H1 (cell line): ENCODE data around the gene REC8. TPM values are rescaled to one million over a fixed set of nuclear protein-coding genes. Genes with fewer than 3 reads are reported as not detected.

Experiments
- CBX8 ChIP-seq: fragments of 300-800, 300-1000 bp; sonication (generic); IDR thresholded peaks from 2 replicates; pipeline ENCODE4 v1.7.1; 2016; ENCODE audit warnings: low read depth, low read length, borderline replicate concordance
- CREB1 ChIP-seq: IDR thresholded peaks from 2 replicates; pipeline ENCODE4 v1.6.1; 2012; ENCODE audit warnings: inconsistent platforms
- EGR1 ChIP-seq: IDR thresholded peaks from 2 replicates; pipeline ENCODE4 v1.6.1; 2011; ENCODE audit warnings: low read depth, low read length, borderline replicate concordance
- GTF2F1 ChIP-seq: IDR thresholded peaks from 2 replicates; pipeline ENCODE4 v1.6.1; 2012; ENCODE audit warnings: low read depth, low read length, improper control_type of control experiment, borderline replicate concordance
- HDAC6 ChIP-seq: IDR thresholded peaks from one replicate; pipeline ENCODE4 v1.7.1; 2012; ENCODE audit warnings: low read depth, mild to moderate bottlenecking, inconsistent platforms, low read length, moderate library complexity
- JUND ChIP-seq: IDR thresholded peaks from 2 replicates; pipeline ENCODE4 v1.6.1; 2011; ENCODE audit warnings: mild to moderate bottlenecking, improper control_type of control experiment, low read length
- KDM4A ChIP-seq: IDR thresholded peaks from one replicate; pipeline ENCODE4 v1.7.1; 2012; ENCODE audit warnings: low read depth, mild to moderate bottlenecking, moderate library complexity, low read length, inconsistent platforms; ENCODE audit not compliant: severe bottlenecking
- MAFK ChIP-seq: IDR thresholded peaks from 2 replicates; pipeline ENCODE4 v1.6.1; 2012; ENCODE audit warnings: low read depth, mild to moderate bottlenecking, improper control_type of control experiment, low read length
- NANOG ChIP-seq: IDR thresholded peaks from 2 replicates; pipeline ENCODE4 v1.6.1; 2011; ENCODE audit warnings: low read length, low read depth, mild to moderate bottlenecking, inconsistent platforms; ENCODE audit not compliant: insufficient read depth, poor library complexity, severe bottlenecking
- RBBP5 ChIP-seq: IDR thresholded peaks from 2 replicates; pipeline ENCODE4 v1.7.1; 2012; ENCODE audit warnings: low read depth, mild to moderate bottlenecking, inconsistent platforms, low read length, moderate library complexity, borderline replicate concordance
- RFX5 ChIP-seq: IDR thresholded peaks from 2 replicates; pipeline ENCODE4 v1.6.1; 2011; ENCODE audit warnings: low read depth, low read length, improper control_type of control experiment, borderline replicate concordance
- SIRT6 ChIP-seq: IDR thresholded peaks from one replicate; pipeline ENCODE4 v1.7.1; 2012; ENCODE audit warnings: low read length, inconsistent platforms
- SP1 ChIP-seq: IDR thresholded peaks from 2 replicates; pipeline ENCODE4 v1.6.1; 2011; ENCODE audit warnings: low read depth, low read length
- SP4 ChIP-seq: IDR thresholded peaks from 2 replicates; pipeline ENCODE4 v1.6.1; 2012; ENCODE audit warnings: low read length, inconsistent platforms
- ZNF274 ChIP-seq: IDR thresholded peaks from 2 replicates; pipeline ENCODE4 v1.7.0; 2012; ENCODE audit warnings: low read length, borderline replicate concordance; ENCODE audit errors: extremely low read depth
- polyA plus RNA-seq, 7 experiments: library from polyadenylated mRNA; depleted of rRNA in 3 of 7; stranded (reverse) in 5 of 7; unstranded in 2 of 7; fragments of >200 nt in 5 of 7; fragments of 200-250 nt in 2 of 7; gene quantifications; 1 replicate in 5 of 7; 2 replicates in 1 of 7; 4 replicates in 1 of 7; pipeline versions ENCODE4 v1.2.1 to v1.2.3, GENCODE V29; 2011 to 2013; ENCODE audit warnings: missing spikeins in 2 of 7, mixed read lengths in 2 of 7
- total RNA-seq: library from RNA; stranded (reverse); fragmentation: NEBNext Ultra II Directional; extraction: Animal tissue kit (Norgen Biotek cat#: 25700); gene quantifications from 2 replicates; pipeline ENCODE4 v1.2.1, GENCODE V29; 2021
- TF ChIP-seq, protein P1 (sequence below): IDR thresholded peaks from 2 replicates; pipeline ENCODE4 v1.6.1; 2011; ENCODE audit warnings: low read length, improper control_type of control experiment
- TF ChIP-seq, protein P2 (sequence below): IDR thresholded peaks from 2 replicates; pipeline ENCODE4 v1.6.1; 2012; ENCODE audit warnings: inconsistent platforms
- TF ChIP-seq, protein P3 (sequence below): IDR thresholded peaks from 2 replicates; pipeline ENCODE4 v1.6.1; 2011; ENCODE audit warnings: low read depth, mild to moderate bottlenecking, low read length; ENCODE audit not compliant: insufficient read depth
- TF ChIP-seq, protein P4 (sequence below), 3 experiments: IDR thresholded peaks; 1 replicate in 2 of 3; 2 replicates in 1 of 3; pipeline versions ENCODE4 v1.5.1 to v1.6.1; 2011; ENCODE audit warnings: low read length in 3 of 3, mild to moderate bottlenecking in 3 of 3, inconsistent platforms in 2 of 3, low read depth in 1 of 3, moderate library complexity in 1 of 3; ENCODE audit not compliant: insufficient read depth in 1 of 3; ENCODE audit errors: control extremely low read depth in 1 of 3

REC8 gene
- total and polyA plus RNA-seq, 2 of the 8 experiments (the other 6 are each of a cell fraction or from before 2014, with no cell fraction given) = 9.8 to 28.5 TPM

DNA sequence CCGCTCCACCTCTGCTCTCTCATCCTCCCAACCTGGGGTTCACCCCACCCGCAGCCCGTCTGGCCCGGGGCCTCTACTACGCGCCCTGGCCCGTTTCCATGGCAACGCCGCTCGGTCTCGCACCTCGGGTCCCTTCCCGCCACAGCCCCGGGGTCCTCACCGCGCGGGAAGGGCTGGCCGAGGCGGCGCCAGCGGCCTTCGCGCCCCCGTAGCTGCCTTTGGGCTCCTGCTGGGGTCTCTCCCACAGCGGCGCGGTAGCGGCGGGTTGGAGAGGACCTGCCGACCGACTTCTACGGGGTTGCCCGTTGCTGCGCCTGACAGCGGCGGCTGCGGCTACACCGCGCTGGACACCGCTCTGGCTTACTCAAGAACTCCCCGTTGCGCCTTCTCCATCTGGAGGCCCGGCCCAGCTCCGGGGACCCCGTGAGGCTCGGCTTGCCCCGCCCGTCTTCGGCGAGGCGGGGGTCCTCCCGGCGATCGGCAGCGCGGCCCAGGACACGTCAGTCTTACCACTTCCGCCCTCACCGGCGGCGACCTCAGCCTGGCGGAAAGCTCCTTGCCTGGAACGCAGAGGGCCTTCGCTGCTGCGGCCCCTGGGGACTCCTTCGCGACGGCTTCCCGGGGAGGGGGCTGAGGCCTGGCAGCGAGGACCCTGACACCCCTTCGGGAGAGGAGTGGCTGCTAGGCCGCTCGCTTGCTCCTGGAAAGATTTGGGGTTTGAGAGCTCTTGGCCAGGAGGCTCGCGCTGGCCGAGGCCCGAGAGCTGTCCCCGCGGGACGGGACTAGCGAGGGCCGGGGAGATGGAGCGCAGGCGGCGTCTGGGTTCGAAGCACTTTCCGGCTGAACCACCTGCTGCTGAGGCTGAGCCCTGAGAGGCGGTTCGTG lies 23.5 kb downstream of the REC8 start, which contains the start of gene TM9SF1 (continued):
- TF ChIP-seq RFX5 (no peak), JUND (no peak), ZNF274 (no peak), GTF2F1 (peak; percentile 58; the same call in 1 of the 2 replicates), SP1 (no peak), KDM4A (peak; percentile 35), SP4 (peak; percentile 97), SIRT6 (no peak), RBBP5 (no peak; the same call in 1 of the 2 replicates), CBX8 (no peak), MAFK (no peak), HDAC6 (no peak), NANOG (no peak), EGR1 (no peak), CREB1 (peak; percentile 81)
- TF ChIP-seq, protein P1, sequence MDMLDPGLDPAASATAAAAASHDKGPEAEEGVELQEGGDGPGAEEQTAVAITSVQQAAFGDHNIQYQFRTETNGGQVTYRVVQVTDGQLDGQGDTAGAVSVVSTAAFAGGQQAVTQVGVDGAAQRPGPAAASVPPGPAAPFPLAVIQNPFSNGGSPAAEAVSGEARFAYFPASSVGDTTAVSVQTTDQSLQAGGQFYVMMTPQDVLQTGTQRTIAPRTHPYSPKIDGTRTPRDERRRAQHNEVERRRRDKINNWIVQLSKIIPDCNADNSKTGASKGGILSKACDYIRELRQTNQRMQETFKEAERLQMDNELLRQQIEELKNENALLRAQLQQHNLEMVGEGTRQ = 0 out of 2 replicates have a peak, but pooled peaks have one; percentile 21
- TF ChIP-seq, protein P2, sequence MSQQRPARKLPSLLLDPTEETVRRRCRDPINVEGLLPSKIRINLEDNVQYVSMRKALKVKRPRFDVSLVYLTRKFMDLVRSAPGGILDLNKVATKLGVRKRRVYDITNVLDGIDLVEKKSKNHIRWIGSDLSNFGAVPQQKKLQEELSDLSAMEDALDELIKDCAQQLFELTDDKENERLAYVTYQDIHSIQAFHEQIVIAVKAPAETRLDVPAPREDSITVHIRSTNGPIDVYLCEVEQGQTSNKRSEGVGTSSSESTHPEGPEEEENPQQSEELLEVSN = peak; percentile 100
- TF ChIP-seq, protein P3, sequence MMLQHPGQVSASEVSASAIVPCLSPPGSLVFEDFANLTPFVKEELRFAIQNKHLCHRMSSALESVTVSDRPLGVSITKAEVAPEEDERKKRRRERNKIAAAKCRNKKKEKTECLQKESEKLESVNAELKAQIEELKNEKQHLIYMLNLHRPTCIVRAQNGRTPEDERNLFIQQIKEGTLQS = no peak
- TF ChIP-seq, protein P4, sequence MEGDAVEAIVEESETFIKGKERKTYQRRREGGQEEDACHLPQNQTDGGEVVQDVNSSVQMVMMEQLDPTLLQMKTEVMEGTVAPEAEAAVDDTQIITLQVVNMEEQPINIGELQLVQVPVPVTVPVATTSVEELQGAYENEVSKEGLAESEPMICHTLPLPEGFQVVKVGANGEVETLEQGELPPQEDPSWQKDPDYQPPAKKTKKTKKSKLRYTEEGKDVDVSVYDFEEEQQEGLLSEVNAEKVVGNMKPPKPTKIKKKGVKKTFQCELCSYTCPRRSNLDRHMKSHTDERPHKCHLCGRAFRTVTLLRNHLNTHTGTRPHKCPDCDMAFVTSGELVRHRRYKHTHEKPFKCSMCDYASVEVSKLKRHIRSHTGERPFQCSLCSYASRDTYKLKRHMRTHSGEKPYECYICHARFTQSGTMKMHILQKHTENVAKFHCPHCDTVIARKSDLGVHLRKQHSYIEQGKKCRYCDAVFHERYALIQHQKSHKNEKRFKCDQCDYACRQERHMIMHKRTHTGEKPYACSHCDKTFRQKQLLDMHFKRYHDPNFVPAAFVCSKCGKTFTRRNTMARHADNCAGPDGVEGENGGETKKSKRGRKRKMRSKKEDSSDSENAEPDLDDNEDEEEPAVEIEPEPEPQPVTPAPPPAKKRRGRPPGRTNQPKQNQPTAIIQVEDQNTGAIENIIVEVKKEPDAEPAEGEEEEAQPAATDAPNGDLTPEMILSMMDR (IDR thresholded peaks at IDR 0.05; ENCODE audit: control extremely low read depth in 1 of 3, insufficient read depth in 1 of 3, low read depth in 1 of 3, low read length in 3 of 3) = peak in 1 of 3 experiments; percentile 8; a peak in 1 of 4 replicates
